ENCODE results near the gene ASIC2.
A peak's percentile ranks its signal among the peaks of the same experiment; 100 is the strongest.

Gene ASIC2

GRCh38 chr17:33299115-33299514, 6.0 kb upstream of the ASIC2 start:
- no peak overlapping the region for H3K4me3 Mint-ChIP-seq

GRCh38 chr17:33297643-33298042, 4.5 kb upstream of the ASIC2 start:
- Mint-ChIP-seq H3K36me3 (ENCODE audit: low read depth) (no peaks in the 10 kb centered on the region), H3K4me1 (ENCODE audit: low read depth) (peaks cover 8% of the 10 kb centered on the region), H3K27me3 (peaks cover 45% of the 10 kb centered on the region), H3K4me3 (no peak overlapping the region), H3K27ac (no peak overlapping the region), H3K9me3 (no peaks in the 10 kb centered on the region)
- no peak for DNase-seq

More at GRCh38 chr17:33299115-33299514, 6.0 kb upstream of the ASIC2 start:
- no peak for DNase-seq
- H3K36me3 Mint-ChIP-seq (ENCODE audit: low read depth) = no peaks in the 10 kb centered on the region
- no peak overlapping the region for H3K27ac Mint-ChIP-seq
- peaks cover 7% of the 10 kb centered on the region for H3K4me1 Mint-ChIP-seq (ENCODE audit: low read depth)
- H3K27me3 Mint-ChIP-seq = peaks cover 36% of the 10 kb centered on the region
- no peaks in the 10 kb centered on the region for H3K9me3 Mint-ChIP-seq

GRCh38 chr17:33294994-33295393, 1.9 kb upstream of the ASIC2 start:
- Mint-ChIP-seq H3K27ac (no peak overlapping the region), H3K9me3 (no peaks in the 10 kb centered on the region), H3K27me3 (peaks cover 54% of the 10 kb centered on the region)

GRCh38 chr17:33292201-33292980, 704 bp downstream of the ASIC2 start:
- Mint-ChIP-seq H3K4me1 (ENCODE audit: low read depth) (peaks cover 11% of the 10 kb centered on the region), H3K4me3 (no peak overlapping the region), H3K27ac (no peak overlapping the region), H3K27me3 (peaks cover 66% of the 10 kb centered on the region), H3K36me3 (ENCODE audit: low read depth) (no peaks in the 10 kb centered on the region), H3K9me3 (no peaks in the 10 kb centered on the region)
- DNase-seq = no peak

More at GRCh38 chr17:33294994-33295393, 1.9 kb upstream of the ASIC2 start:
- Mint-ChIP-seq H3K4me1 (ENCODE audit: low read depth) (peaks cover 11% of the 10 kb centered on the region), H3K36me3 (ENCODE audit: low read depth) (no peaks in the 10 kb centered on the region), H3K4me3 (no peak overlapping the region)
- DNase-seq = no peak

- no peak for DNase-seq
- Mint-ChIP-seq H3K27me3 (peaks cover 68% of the 10 kb centered on the region), H3K4me3 (peak overlapping the region; percentile 56), H3K9me3 (no peaks in the 10 kb centered on the region), H3K4me1 (ENCODE audit: low read depth) (peaks cover 11% of the 10 kb centered on the region), H3K36me3 (ENCODE audit: low read depth) (no peaks in the 10 kb centered on the region), H3K27ac (no peak overlapping the region)
These were observed 1.6 kb downstream of the ASIC2 start for GRCh38 chr17:33291248-33292200.

GRCh38 chr17:33290253-33290652, 2.8 kb downstream of the ASIC2 start:
- no peak for DNase-seq
- no peak overlapping the region for H3K27ac Mint-ChIP-seq
- peaks cover 63% of the 10 kb centered on the region for H3K27me3 Mint-ChIP-seq
- no peaks in the 10 kb centered on the region for H3K36me3 Mint-ChIP-seq (ENCODE audit: low read depth)
- no peak overlapping the region for H3K4me3 Mint-ChIP-seq
- H3K9me3 Mint-ChIP-seq = no peaks in the 10 kb centered on the region
- peaks cover 11% of the 10 kb centered on the region for H3K4me1 Mint-ChIP-seq (ENCODE audit: low read depth)

- Mint-ChIP-seq H3K27me3 (peaks cover 50% of the 10 kb centered on the region), H3K9me3 (no peaks in the 10 kb centered on the region), H3K27ac (no peak overlapping the region), H3K4me3 (no peak overlapping the region), H3K4me1 (ENCODE audit: low read depth) (peaks cover 11% of the 10 kb centered on the region), H3K36me3 (ENCODE audit: low read depth) (no peaks in the 10 kb centered on the region)
- no peak for DNase-seq
These were observed 4.1 kb downstream of the ASIC2 start for GRCh38 chr17:33288954-33289353.

- Mint-ChIP-seq H3K4me3 (no peak overlapping the region), H3K4me1 (ENCODE audit: low read depth) (peaks cover 8% of the 10 kb centered on the region), H3K36me3 (ENCODE audit: low read depth) (no peaks in the 10 kb centered on the region), H3K27ac (no peak overlapping the region), H3K27me3 (peaks cover 38% of the 10 kb centered on the region), H3K9me3 (no peaks in the 10 kb centered on the region)
- DNase-seq = no peak
These were observed 5.9 kb downstream of the ASIC2 start for GRCh38 chr17:33287096-33287725.

- Mint-ChIP-seq H3K4me3 (no peak overlapping the region), H3K27me3 (peaks cover 25% of the 10 kb centered on the region), H3K4me1 (ENCODE audit: low read depth) (no peaks in the 10 kb centered on the region), H3K36me3 (ENCODE audit: low read depth) (no peaks in the 10 kb centered on the region), H3K27ac (no peak overlapping the region), H3K9me3 (no peaks in the 10 kb centered on the region)
- DNase-seq = no peak
These were observed 7.7 kb downstream of the ASIC2 start for GRCh38 chr17:33285413-33285812.

GRCh38 chr17:33284022-33284421, 9.1 kb downstream of the ASIC2 start:
- Mint-ChIP-seq H3K27me3 (peaks cover 14% of the 10 kb centered on the region), H3K27ac (no peak overlapping the region), H3K4me1 (ENCODE audit: low read depth) (no peaks in the 10 kb centered on the region), H3K9me3 (no peaks in the 10 kb centered on the region), H3K4me3 (no peak overlapping the region), H3K36me3 (ENCODE audit: low read depth) (no peaks in the 10 kb centered on the region)
- no peak for DNase-seq

GRCh38 chr17:33280162-33280943, 12.7 kb downstream of the ASIC2 start:
- no peaks in the 10 kb centered on the region for H3K36me3 Mint-ChIP-seq (ENCODE audit: low read depth)
- peaks cover 9% of the 10 kb centered on the region for H3K27me3 Mint-ChIP-seq
- DNase-seq = no peak

GRCh38 chr17:33277436-33278100, 15.5 kb downstream of the ASIC2 start:
- H3K27ac Mint-ChIP-seq = no peak overlapping the region
- H3K4me3 Mint-ChIP-seq = no peak overlapping the region
- peaks cover 17% of the 10 kb centered on the region for H3K27me3 Mint-ChIP-seq
- no peak for DNase-seq
- no peaks in the 10 kb centered on the region for H3K4me1 Mint-ChIP-seq (ENCODE audit: low read depth)
- H3K36me3 Mint-ChIP-seq (ENCODE audit: low read depth) = no peaks in the 10 kb centered on the region
- no peaks in the 10 kb centered on the region for H3K9me3 Mint-ChIP-seq

More at GRCh38 chr17:33280162-33280943, 12.7 kb downstream of the ASIC2 start:
- H3K4me1 Mint-ChIP-seq (ENCODE audit: low read depth) = no peaks in the 10 kb centered on the region
- no peak overlapping the region for H3K27ac Mint-ChIP-seq
- no peak overlapping the region for H3K4me3 Mint-ChIP-seq
- no peaks in the 10 kb centered on the region for H3K9me3 Mint-ChIP-seq

- Mint-ChIP-seq H3K27me3 (peaks cover 16% of the 10 kb centered on the region), H3K4me3 (no peak overlapping the region), H3K4me1 (ENCODE audit: low read depth) (no peaks in the 10 kb centered on the region), H3K9me3 (no peaks in the 10 kb centered on the region), H3K36me3 (ENCODE audit: low read depth) (no peaks in the 10 kb centered on the region), H3K27ac (no peak overlapping the region)
- no peak for DNase-seq
These were observed 19.2 kb downstream of the ASIC2 start for GRCh38 chr17:33273743-33274410.
